Kidney tubule cell (primary cell): ENCODE measurements around the gene RBM22.

Experiments used
- DNase-seq: peaks from one replicate; pipeline ENCODE4 v3.0.0-alpha.2; 2018; ENCODE audit warnings: low spot score

RBM22 gene

DNA sequence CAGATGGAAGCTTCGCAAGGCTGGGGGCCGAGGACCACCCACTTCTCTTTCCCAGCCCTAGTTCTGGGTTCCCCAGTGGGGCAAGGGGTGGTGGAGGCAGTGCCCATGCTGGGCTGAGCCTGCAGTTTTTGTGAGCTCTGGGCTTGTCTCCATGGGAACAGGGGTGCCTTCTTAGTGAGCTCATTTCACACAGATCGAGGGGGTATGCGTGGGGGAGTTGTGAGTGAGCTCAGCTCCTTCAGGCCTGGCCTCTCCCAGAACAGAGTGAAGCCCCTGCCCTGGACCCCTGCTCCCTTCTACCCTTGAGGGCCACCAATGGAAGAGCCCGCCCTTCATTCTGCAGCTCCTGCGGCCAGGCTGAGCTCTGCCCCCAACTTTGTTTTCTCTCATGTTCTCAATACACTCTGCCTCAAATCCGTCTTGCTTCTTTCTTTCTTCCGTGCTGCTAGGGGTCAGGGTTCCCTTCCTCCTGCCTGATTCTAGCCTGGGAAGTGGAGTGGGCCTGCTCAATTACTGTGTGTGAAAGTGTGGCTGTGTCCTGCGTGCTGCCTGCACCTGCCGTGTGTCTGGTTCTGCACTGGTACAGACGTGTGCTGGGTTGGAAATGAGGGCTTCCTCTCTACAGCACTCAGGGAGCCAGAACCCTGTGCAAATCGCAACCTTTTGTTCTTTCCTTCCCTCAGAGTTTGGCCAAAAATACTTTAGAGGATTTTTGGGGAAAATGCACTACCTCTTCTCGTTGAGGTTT lies 48.8 kb downstream of the RBM22 start:
- DNase-seq, result no peak

DNA sequence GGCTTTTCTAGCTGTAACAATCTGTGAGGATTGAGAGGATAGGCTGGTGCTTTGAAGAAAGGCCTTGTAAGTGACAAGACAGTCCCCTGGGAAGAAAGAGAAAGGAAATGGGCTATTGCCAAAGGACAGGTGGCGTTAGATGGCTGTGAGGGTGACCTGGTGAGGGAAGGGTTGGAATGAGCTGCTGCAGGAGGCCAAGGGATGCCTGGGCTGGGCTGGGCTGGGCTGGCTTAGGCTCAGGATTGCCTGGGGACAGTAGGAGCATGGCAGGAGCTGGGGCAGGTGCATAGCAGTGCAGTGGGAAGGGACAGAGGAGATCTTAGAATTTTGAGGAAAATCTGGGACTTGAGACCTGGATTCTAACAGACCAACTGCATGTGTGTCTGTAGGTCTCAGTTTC lies 49.5 kb downstream of the RBM22 start:
- DNase-seq, result no peak

DNA sequence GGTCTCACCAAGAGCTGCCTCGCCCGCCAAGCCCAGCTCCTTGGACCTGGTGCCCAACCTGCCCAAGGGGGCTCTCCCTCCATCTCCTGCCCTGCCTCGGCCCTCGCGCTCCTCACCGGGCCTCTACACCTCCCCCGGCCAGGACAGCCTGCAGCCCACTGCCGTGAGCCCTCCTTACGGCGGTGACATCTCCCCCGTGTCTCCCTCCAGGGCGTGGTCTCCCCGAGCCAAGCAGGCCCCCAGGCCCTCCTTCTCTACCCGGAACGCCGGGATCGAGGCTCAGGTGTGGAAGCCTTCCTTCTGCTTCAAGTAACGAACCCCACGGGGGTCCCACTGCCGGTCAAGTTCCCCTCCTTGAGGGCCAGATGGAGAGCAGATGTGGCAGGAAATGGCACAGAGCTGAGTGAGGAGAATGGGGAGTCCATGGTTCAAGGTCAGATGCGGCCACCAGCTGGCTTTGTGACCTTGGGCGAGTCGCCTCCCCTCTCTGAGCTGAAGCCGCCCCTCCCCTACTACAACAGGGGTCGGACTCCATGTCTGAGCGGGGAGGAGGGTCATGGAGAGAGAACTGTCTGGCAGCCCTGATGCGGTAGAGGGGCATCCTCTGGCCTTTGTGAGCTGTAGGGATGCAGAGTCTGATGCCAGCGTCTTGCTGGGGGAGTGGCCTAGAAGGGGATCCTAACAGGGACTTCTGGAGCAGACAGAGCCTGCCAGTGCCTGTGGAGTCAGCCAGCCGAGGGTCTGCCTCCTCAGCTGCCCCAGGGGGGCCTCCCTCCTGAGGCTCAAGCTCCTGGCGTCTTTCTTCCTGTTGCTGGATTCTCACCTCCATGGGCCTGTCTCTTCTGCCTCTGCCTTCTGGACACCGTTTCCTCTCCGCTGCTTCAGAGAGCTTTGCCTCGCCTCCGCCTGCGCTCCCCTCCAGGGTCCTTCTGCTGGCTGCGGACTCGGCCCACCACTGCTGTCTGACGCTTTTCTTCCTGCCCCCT lies 50.5 kb downstream of the RBM22 start:
- DNase-seq, result no peak

DNA sequence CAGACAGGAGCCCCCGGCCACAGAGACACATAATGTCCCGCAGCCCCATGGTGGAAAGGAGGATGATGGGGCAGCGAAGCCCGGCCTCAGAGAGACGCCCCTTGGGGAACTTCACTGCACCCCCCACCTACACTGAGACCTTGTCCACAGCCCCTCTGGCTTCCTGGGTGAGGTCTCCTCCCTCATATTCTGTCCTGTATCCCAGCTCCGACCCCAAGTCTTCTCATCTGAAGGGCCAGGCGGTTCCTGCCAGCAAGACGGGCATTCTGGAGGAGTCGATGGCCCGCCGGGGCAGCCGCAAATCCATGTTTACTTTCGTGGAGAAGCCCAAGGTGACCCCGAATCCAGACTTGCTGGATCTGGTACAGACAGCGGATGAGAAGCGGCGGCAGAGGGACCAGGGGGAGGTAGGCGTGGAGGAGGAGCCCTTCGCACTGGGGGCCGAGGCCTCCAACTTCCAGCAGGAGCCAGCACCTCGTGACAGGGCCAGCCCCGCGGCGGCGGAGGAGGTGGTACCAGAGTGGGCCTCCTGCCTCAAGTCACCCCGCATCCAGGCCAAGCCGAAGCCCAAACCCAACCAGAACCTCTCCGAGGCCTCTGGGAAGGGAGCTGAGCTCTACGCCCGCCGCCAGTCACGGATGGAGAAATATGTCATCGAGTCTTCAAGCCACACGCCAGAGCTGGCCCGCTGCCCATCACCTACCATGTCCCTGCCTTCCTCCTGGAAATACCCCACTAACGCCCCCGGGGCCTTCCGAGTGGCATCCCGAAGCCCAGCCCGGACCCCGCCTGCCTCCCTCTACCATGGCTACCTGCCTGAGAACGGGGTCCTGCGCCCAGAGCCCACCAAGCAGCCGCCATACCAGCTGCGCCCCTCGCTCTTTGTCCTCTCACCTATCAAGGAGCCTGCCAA lies 51.5 kb downstream of the RBM22 start:
- DNase-seq, result no peak

DNA sequence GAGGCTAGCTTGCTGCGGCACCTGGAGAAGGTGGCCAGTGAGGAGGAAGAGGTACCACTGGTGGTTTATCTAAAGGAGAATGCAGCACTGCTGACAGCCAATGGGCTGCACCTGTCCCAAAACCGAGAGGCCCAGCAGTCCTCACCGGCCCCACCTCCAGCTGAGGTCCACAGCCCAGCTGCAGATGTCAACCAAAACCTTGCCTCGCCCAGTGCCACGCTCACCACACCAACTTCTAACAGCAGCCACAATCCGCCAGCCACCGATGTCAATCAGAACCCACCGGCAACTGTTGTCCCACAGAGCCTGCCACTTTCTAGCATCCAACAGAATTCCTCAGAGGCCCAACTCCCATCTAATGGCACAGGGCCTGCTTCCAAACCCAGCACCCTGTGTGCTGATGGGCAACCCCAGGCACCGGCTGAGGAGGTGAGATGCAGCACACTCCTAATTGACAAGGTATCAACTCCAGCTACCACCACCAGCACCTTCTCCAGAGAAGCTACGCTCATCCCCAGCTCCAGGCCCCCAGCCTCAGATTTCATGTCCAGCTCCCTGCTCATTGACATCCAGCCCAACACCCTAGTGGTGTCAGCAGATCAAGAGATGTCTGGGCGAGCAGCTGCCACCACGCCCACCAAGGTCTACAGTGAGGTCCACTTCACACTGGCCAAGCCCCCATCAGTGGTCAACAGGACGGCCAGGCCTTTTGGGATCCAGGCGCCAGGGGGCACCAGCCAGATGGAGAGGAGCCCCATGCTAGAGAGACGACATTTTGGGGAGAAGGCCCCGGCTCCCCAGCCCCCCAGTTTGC lies 52.4 kb downstream of the RBM22 start:
- DNase-seq, result no peak

DNA sequence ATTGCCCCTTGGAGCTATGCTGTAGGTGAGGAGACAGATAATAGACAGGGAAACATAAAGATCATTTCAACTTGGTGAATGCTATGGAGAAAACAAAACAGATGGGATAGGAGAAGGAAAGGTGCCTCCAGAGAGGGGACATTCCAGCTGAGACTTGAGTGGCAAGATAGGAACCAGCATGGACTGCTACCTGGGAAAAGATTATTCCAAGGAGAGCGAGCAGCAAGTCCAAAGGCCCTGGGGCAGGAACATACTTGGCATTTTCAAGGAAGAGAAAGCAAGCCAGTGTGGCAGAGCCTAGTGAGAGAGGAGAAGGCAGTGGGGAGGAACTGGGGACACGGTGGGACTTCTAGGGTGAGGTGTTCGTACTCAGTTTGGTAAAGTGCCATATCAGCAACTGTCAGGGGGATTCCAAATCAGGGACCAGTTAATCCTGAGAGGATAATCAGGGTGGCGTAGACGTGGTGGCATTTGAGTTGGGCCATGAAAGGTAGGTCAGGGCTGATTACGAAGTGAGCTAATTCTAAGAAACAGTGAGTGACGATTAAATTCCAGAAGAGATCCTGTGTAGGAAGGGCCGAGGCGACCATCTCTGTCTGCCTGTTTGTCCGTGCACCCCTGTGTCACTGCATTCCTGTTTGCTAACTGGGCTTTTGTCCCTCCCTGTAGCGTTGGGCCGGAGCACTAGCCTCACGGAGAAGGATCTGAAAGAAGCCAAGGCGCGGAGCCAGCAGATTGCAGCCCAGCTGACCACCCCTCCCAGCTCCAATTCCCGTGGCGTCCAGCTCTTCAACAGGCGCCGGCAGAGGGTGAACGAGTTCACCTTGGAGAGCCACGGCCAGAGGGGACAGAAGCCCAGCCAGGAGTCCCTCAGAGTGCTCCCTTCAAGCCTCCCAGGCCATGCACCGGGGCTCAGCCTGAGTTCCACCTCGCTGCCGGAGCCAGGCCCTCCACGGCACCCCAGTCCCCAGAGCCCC lies 53.3 kb downstream of the RBM22 start:
- DNase-seq, result no peak

DNA sequence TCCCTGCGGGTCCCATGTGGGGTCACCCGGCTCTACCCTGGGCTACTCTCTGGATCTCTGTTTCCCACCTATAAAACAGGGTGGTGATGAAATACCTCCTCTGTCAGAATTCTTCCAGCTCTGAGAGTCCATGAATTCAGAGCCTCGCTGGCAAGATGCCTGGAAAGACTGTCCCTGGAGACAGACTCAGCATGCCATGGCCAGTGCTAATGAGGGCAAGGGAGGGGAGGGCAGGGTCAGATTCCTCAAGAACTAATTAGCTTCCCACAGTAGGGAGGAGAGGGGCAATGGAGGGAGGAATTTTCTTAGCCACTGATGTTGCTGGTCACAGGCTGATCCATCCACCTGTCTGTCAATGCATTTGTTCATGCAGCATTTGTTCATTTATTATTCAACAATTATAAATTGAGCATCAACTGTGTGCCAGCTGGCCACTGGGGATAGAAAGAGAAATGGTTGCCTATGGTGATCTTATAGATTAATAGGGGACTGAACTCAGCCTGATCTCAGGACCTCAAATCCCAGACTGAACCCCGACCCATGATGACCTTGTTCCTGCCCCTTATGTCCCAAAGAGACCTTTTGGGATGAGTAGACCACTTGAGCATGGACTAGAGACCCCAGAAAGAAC lies 55.7 kb downstream of the RBM22 start:
- peak; percentile 78 for DNase-seq

DNA sequence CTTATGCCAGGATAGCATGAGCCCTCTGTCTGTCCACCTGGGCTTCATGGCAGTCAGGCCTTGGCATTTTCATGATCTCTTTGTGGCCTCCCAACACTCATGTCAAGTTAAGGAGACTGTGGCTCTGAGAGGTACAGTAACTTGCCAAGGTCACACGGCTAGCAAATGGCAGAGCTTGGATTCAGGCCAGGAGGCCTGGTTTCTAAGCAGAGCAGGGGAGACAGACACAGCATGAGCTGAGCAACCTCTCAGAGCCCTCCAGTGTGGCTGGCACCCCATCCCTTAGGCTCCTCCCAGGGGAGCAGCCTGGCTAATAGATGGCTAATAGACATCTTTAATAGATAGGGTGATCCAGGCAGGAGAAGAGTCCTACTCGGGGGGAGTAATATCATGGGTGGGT lies 56.3 kb downstream of the RBM22 start:
- DNase-seq, result peak; percentile 37

DNA sequence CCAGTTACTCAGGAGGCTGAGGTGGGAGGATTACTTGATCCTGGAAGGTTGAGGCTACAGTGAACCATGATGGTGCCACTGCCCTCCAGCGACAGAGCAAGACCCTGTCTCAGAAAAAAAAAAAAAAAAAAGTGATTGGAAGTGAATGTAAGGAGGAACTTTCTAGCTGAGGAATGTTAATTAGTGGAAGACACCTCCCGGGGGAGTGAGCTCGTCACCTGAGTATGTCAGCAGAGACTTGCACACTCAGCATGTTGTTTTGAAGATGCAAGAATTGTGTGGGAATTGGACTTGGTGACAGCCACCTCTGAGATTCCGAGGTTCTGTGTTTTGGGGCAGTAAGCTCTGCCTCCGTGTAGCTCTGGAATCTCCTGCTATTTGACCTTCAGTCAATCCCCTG lies 56.8 kb downstream of the RBM22 start:
- peak; percentile 54 for DNase-seq

DNA sequence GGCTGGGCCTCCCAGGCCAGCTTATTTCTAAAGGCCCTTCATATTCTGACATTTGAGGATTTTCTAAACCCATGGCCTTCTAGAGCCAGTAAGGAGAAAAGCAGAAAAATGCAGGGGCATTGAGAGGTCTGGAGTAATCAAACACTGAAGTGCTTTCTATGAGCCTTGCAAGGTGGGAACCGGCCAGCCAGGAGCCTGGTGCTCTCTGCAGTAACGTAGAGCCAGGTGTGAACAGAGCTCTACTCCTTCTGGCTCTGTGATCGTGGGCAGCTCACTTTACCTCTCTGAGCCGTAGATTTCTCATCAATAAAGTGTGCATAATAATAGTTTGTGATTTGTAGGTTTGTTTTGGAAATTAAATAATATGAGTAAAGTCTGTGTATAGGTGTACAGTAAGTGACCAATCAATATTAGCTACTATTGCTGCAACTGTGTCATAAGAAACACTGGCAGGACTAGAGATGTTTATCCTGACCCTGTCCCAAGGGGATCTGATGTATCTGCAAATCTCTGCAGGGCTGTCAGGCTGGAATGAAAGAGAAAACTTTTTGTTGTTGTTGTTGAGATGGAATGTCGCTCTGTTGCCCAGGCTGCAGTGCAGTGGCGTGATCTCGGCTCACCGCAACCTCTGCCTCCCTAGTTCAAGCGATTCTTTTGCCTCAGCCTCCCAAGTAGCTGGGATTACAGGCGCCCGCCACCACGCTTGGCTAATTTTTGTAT lies 57.7 kb downstream of the RBM22 start:
- no peak for DNase-seq

DNA sequence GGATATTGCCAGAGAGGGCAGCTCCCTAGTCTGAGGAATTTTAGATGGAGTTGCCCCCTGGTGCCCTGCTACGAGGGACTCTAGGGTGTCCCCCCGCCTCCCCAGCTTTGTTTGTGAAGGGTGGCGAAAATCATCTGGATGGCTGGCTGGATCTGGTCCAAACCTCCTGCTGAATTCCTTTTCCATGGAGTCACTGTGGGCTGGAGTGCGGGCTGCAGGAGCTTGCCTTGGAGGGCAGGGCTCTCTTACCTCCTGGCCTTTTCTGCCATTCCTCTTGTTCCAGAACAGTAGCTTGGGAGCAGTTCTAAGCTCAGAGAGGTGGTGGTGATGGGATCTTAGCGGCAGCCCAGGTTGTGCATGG lies 58.3 kb downstream of the RBM22 start:
- peak; percentile 97 for DNase-seq

DNA sequence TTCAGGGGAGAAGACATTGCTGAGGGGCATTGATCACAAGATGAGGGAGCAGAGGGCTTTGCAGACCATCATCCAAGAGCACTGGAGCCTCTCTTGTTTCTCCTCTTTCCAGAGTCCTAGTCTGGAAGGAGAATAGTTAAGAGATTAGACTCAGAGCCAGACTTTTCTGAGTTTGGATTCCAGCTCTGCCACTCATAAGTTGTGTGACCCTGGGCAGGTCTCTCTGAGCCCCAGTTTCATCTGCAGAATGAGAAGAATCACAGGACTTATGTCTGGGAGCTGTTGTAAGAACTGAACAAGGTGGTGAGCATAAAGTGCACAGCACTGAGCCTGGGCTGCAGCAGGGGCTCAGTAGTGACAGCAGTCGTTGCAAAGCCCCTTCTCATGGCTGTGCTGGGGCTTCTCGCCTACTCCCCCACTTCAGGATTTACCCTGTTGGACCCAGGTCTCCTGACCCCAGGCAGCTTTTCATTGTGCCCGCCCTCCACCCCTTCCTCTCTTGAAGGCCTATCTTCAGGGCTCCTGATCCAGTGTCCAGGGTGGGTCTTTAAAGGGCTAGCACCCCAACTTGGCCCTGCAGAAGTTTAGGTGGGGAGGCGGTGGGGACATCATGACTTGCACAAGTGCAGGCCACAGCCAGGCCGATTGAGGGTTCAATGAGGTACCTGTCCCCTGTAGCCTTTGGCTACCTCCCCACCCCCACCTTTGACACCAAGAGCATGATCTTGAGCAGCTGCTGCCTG lies 58.9 kb downstream of the RBM22 start:
- no peak for DNase-seq

DNA sequence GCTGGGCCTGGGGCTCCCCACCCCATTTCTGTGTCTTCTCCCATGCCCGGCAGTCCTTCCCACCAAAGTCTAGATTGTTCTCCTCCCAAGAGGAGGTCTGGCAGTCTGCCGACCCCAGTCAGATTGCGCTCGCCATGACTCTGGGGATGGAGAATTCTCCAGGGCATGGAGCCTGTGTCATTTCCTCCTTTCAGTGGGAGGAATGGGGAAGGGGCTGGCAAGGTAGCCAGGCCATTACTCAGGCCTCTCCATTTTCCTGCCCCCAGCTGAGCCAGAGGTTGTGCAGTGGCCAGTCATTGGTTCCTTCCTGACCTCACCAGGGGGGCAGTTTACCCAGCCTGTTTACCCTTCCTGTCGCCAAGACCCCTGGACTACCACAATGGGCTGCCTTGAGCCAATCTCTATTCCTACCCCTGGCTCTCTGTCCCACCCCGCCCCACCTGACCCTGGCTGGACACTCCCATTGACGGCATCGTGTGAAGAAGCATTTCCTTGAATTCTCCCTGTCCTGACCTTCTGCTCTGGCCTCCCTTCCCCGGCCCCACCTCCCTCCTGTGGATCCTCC lies 59.8 kb downstream of the RBM22 start:
- peak; percentile 71 for DNase-seq
